Ishikawa (cell line): ENCODE data around the gene RPL7A.

Source experiments
- CEBPB ChIP-seq: IDR thresholded peaks from 2 replicates; pipeline ENCODE4 v1.6.1; 2012
- CREB1 ChIP-seq: IDR thresholded peaks from 2 replicates; pipeline ENCODE4 v1.6.1; 2012; ENCODE audit warnings: low read depth
- EGR1 ChIP-seq: IDR thresholded peaks from 2 replicates; pipeline ENCODE4 v1.6.1; 2012
- EP300 ChIP-seq: IDR thresholded peaks from 2 replicates; pipeline ENCODE4 v1.6.1; 2012; ENCODE audit warnings: borderline replicate concordance
- MAX ChIP-seq: IDR thresholded peaks from 2 replicates; pipeline ENCODE4 v1.6.1; 2012
- NFIC ChIP-seq: IDR thresholded peaks from 2 replicates; pipeline ENCODE4 v1.6.1; 2012
- RAD21 ChIP-seq: IDR thresholded peaks from 2 replicates; pipeline ENCODE4 v1.6.1; 2012; ENCODE audit warnings: low read depth
- REST ChIP-seq: IDR thresholded peaks from 2 replicates; pipeline ENCODE4 v1.6.1; 2012; ENCODE audit warnings: low read depth, mild to moderate bottlenecking
- TAF1 ChIP-seq: IDR thresholded peaks from 2 replicates; pipeline ENCODE4 v1.6.1; 2012; ENCODE audit warnings: low read depth, mild to moderate bottlenecking
- YY1 ChIP-seq: IDR thresholded peaks from 2 replicates; pipeline ENCODE4 v1.6.1; 2012; ENCODE audit warnings: low read depth
- TF ChIP-seq, protein P1 (sequence below): IDR thresholded peaks from 2 replicates; pipeline ENCODE4 v1.6.1; 2012

DNA sequence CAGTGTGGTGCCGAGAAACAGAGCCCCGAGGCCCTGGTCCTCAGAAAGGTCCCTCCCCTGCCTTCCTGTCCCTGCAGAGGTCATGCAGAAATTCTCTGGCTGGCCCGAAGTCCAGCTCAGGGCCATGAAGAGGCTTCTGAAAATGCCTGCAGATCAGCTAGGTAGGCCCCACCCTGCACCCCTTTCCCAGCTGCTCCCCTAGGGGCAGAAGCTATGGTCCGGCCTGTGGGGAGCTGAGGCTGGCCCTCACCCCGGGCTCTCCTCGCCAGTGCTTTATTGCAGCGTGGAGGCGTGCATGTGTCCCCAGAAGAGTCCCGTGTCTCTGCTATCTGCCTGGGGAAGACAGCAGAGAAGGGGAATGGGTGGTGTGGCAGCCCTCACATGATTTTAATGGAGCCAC lies 49.9 kb downstream of the RPL7A start:
- TF ChIP-seq CEBPB (no peak), YY1 (no peak), CREB1 (no peak), RAD21 (no peak), REST (no peak), EGR1 (no peak), EP300 (no peak), NFIC (no peak), MAX (no peak), TAF1 (no peak)
- TF ChIP-seq, protein P1, sequence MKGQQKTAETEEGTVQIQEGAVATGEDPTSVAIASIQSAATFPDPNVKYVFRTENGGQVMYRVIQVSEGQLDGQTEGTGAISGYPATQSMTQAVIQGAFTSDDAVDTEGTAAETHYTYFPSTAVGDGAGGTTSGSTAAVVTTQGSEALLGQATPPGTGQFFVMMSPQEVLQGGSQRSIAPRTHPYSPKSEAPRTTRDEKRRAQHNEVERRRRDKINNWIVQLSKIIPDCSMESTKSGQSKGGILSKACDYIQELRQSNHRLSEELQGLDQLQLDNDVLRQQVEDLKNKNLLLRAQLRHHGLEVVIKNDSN: no peak
